ENCODE measurements around the gene LHFPL3. TPM values are rescaled to one million over a fixed set of nuclear protein-coding genes. Genes with fewer than 3 reads are reported as not detected.

Gene LHFPL3
- total RNA-seq, 1 experiment from 2014 or later = 0.83 TPM

DNA sequence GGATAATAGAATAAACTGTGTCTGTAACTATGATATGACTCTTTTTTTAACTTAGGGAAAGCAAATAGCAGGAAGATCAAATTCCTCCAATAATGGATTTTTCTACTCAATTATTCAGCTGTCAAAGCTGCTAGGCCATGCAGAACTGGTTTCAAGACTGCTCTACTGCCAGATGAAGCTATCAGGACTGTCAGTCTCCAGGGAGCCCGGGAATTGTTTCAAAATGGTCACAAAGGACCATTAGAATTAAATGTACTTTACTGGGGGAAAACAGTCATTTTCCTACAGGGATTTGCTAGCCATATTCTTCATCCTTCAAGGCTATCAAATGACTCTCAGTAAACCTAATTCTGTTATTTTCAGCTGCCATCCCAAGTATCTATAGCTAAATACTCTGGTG, 276.3 kb downstream of the LHFPL3 start:
- Mint-ChIP-seq H3K9me3 (0 out of 2 replicates have a peak, but pooled peaks cover 4% of the 10 kb centered on the region), H3K27me3 (ENCODE audit: low read depth) (no peaks in the 10 kb centered on the region), H3K36me3 (no peaks in the 10 kb centered on the region), H3K4me3 (no peak overlapping the region), H3K27ac (no peak overlapping the region), H3K4me1 (no peaks in the 10 kb centered on the region)
- DNase-seq (ENCODE audit: low spot score) (no peak), ATAC-seq (no peak)
- ChIA-PET POLR2A (no interaction called here), CTCF (no interaction called here)
- TF ChIP-seq OVOL2 (CRISPR knock-in tag; IDR thresholded peaks at IDR 0.05; ENCODE audit: borderline replicate concordance) = no peak
- TF ChIP-seq, protein P1, sequence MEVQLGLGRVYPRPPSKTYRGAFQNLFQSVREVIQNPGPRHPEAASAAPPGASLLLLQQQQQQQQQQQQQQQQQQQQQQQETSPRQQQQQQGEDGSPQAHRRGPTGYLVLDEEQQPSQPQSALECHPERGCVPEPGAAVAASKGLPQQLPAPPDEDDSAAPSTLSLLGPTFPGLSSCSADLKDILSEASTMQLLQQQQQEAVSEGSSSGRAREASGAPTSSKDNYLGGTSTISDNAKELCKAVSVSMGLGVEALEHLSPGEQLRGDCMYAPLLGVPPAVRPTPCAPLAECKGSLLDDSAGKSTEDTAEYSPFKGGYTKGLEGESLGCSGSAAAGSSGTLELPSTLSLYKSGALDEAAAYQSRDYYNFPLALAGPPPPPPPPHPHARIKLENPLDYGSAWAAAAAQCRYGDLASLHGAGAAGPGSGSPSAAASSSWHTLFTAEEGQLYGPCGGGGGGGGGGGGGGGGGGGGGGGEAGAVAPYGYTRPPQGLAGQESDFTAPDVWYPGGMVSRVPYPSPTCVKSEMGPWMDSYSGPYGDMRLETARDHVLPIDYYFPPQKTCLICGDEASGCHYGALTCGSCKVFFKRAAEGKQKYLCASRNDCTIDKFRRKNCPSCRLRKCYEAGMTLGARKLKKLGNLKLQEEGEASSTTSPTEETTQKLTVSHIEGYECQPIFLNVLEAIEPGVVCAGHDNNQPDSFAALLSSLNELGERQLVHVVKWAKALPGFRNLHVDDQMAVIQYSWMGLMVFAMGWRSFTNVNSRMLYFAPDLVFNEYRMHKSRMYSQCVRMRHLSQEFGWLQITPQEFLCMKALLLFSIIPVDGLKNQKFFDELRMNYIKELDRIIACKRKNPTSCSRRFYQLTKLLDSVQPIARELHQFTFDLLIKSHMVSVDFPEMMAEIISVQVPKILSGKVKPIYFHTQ (CRISPR knock-in tag; IDR thresholded peaks at IDR 0.05) = no peak
- TF ChIP-seq NR3C1 (CRISPR knock-in tag; conservative IDR thresholded peaks at IDR 0.05; ENCODE audit: low read depth) = no peak
- no peak for TF ChIP-seq HMGA2 (CRISPR knock-in tag; IDR thresholded peaks at IDR 0.05)
- TF ChIP-seq ZNF263 (CRISPR knock-in tag; IDR thresholded peaks at IDR 0.05; ENCODE audit: low read depth) = no peak
- no peak for TF ChIP-seq KAT7 (CRISPR knock-in tag; IDR thresholded peaks at IDR 0.05; ENCODE audit: borderline replicate concordance)
- TF ChIP-seq, protein P2, sequence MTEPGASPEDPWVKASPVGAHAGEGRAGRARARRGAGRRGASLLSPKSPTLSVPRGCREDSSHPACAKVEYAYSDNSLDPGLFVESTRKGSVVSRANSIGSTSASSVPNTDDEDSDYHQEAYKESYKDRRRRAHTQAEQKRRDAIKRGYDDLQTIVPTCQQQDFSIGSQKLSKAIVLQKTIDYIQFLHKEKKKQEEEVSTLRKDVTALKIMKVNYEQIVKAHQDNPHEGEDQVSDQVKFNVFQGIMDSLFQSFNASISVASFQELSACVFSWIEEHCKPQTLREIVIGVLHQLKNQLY (CRISPR knock-in tag; IDR thresholded peaks at IDR 0.05) = no peak
- TF ChIP-seq ZNF138 (CRISPR knock-in tag; conservative IDR thresholded peaks at IDR 0.05) = no peak
- TF ChIP-seq GRHL2 (CRISPR knock-in tag; IDR thresholded peaks at IDR 0.05; ENCODE audit: insufficient replicate concordance, severe bottlenecking) = no peak
- TF ChIP-seq, protein P3, sequence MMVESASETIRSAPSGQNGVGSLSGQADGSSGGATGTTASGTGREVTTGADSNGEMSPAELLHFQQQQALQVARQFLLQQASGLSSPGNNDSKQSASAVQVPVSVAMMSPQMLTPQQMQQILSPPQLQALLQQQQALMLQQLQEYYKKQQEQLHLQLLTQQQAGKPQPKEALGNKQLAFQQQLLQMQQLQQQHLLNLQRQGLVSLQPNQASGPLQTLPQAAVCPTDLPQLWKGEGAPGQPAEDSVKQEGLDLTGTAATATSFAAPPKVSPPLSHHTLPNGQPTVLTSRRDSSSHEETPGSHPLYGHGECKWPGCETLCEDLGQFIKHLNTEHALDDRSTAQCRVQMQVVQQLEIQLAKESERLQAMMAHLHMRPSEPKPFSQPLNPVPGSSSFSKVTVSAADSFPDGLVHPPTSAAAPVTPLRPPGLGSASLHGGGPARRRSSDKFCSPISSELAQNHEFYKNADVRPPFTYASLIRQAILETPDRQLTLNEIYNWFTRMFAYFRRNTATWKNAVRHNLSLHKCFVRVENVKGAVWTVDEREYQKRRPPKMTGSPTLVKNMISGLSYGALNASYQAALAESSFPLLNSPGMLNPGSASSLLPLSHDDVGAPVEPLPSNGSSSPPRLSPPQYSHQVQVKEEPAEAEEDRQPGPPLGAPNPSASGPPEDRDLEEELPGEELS (CRISPR knock-in tag; IDR thresholded peaks at IDR 0.05) = no peak
- TF ChIP-seq FOXK1 (CRISPR knock-in tag; IDR thresholded peaks at IDR 0.05) = no peak
- TF ChIP-seq, protein P4, sequence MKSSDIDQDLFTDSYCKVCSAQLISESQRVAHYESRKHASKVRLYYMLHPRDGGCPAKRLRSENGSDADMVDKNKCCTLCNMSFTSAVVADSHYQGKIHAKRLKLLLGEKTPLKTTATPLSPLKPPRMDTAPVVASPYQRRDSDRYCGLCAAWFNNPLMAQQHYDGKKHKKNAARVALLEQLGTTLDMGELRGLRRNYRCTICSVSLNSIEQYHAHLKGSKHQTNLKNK (CRISPR knock-in tag; IDR thresholded peaks at IDR 0.05) = no peak

DNA sequence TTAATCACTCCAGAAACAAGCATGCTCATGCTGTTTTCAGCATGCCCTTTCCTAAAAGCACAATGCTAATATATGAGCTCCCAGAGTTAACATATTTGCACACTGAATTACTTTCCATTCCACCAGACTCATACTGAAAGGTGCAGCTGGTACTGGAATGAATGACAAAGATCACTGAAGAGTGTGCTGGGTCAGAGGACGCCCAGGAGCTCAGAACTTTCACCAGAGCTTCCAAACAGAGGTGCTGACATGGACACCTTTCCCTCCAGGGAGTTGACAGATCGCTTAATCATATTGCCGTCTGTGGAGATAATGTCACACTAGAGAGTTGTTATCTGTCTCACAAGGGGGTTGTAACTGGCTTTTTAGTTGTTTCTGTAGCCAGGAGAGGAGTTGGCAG, 292.9 kb downstream of the LHFPL3 start:
- DNase-seq (ENCODE audit: low spot score) (no peak), ATAC-seq (no peak)
- ChIA-PET POLR2A (no interaction called here), CTCF (no interaction called here)
- Mint-ChIP-seq H3K36me3 (no peaks in the 10 kb centered on the region), H3K27me3 (ENCODE audit: low read depth) (peaks cover 3% of the 10 kb centered on the region; the same call in 1 of the 2 replicates), H3K9me3 (no peaks in the 10 kb centered on the region; the same call in 1 of the 2 replicates), H3K4me3 (no peak overlapping the region), H3K27ac (no peak overlapping the region), H3K4me1 (no peaks in the 10 kb centered on the region)
- TF ChIP-seq ZNF121 (CRISPR knock-in tag; IDR thresholded peaks at IDR 0.05) (no peak), EMX1 (CRISPR knock-in tag; IDR thresholded peaks at IDR 0.05) (no peak), HMGA2 (CRISPR knock-in tag; IDR thresholded peaks at IDR 0.05) (no peak), SMAD4 (CRISPR knock-in tag; IDR thresholded peaks at IDR 0.05) (no peak), ZNF263 (CRISPR knock-in tag; IDR thresholded peaks at IDR 0.05; ENCODE audit: low read depth) (no peak), ZNF232 (CRISPR knock-in tag; IDR thresholded peaks at IDR 0.05) (no peak)
- TF ChIP-seq, protein P5, sequence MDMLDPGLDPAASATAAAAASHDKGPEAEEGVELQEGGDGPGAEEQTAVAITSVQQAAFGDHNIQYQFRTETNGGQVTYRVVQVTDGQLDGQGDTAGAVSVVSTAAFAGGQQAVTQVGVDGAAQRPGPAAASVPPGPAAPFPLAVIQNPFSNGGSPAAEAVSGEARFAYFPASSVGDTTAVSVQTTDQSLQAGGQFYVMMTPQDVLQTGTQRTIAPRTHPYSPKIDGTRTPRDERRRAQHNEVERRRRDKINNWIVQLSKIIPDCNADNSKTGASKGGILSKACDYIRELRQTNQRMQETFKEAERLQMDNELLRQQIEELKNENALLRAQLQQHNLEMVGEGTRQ (CRISPR knock-in tag; IDR thresholded peaks at IDR 0.05) = no peak
- TF ChIP-seq, protein P6, sequence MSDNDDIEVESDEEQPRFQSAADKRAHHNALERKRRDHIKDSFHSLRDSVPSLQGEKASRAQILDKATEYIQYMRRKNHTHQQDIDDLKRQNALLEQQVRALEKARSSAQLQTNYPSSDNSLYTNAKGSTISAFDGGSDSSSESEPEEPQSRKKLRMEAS (CRISPR knock-in tag; IDR thresholded peaks at IDR 0.05) = no peak
- TF ChIP-seq, protein P7, sequence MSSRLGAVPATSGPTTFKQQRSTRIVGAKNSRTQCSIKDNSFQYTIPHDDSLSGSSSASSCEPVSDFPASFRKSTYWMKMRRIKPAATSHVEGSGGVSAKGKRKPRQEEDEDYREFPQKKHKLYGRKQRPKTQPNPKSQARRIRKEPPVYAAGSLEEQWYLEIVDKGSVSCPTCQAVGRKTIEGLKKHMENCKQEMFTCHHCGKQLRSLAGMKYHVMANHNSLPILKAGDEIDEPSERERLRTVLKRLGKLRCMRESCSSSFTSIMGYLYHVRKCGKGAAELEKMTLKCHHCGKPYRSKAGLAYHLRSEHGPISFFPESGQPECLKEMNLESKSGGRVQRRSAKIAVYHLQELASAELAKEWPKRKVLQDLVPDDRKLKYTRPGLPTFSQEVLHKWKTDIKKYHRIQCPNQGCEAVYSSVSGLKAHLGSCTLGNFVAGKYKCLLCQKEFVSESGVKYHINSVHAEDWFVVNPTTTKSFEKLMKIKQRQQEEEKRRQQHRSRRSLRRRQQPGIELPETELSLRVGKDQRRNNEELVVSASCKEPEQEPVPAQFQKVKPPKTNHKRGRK (CRISPR knock-in tag; IDR thresholded peaks at IDR 0.05; ENCODE audit: borderline replicate concordance) = no peak
- TF ChIP-seq, protein P8, sequence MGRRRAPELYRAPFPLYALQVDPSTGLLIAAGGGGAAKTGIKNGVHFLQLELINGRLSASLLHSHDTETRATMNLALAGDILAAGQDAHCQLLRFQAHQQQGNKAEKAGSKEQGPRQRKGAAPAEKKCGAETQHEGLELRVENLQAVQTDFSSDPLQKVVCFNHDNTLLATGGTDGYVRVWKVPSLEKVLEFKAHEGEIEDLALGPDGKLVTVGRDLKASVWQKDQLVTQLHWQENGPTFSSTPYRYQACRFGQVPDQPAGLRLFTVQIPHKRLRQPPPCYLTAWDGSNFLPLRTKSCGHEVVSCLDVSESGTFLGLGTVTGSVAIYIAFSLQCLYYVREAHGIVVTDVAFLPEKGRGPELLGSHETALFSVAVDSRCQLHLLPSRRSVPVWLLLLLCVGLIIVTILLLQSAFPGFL (CRISPR knock-in tag; IDR thresholded peaks at IDR 0.05; ENCODE audit: borderline replicate concordance) = no peak
- TF ChIP-seq, protein P9, sequence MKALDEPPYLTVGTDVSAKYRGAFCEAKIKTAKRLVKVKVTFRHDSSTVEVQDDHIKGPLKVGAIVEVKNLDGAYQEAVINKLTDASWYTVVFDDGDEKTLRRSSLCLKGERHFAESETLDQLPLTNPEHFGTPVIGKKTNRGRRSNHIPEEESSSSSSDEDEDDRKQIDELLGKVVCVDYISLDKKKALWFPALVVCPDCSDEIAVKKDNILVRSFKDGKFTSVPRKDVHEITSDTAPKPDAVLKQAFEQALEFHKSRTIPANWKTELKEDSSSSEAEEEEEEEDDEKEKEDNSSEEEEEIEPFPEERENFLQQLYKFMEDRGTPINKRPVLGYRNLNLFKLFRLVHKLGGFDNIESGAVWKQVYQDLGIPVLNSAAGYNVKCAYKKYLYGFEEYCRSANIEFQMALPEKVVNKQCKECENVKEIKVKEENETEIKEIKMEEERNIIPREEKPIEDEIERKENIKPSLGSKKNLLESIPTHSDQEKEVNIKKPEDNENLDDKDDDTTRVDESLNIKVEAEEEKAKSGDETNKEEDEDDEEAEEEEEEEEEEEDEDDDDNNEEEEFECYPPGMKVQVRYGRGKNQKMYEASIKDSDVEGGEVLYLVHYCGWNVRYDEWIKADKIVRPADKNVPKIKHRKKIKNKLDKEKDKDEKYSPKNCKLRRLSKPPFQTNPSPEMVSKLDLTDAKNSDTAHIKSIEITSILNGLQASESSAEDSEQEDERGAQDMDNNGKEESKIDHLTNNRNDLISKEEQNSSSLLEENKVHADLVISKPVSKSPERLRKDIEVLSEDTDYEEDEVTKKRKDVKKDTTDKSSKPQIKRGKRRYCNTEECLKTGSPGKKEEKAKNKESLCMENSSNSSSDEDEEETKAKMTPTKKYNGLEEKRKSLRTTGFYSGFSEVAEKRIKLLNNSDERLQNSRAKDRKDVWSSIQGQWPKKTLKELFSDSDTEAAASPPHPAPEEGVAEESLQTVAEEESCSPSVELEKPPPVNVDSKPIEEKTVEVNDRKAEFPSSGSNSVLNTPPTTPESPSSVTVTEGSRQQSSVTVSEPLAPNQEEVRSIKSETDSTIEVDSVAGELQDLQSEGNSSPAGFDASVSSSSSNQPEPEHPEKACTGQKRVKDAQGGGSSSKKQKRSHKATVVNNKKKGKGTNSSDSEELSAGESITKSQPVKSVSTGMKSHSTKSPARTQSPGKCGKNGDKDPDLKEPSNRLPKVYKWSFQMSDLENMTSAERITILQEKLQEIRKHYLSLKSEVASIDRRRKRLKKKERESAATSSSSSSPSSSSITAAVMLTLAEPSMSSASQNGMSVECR (CRISPR knock-in tag; IDR thresholded peaks at IDR 0.05; ENCODE audit: borderline replicate concordance) = no peak

Data from WTC11 (cell line).